K562 (cell line): Measurements from ENCODE around the gene DYRK1A. TPM values are rescaled to one million over a fixed set of nuclear protein-coding genes. Genes with fewer than 3 reads are reported as not detected.

Experiments used
- ATAC-seq: fragments of 200-7000 bp; cut with Tn5 transposase; 3 replicates; pipeline ENCODE4 v1.9.1; 2020; ENCODE audit warnings: moderate library complexity
- BruUV-seq: library from RNA; stranded (reverse); fragments of 400-500 nt; replicated peaks from 2 replicates; lab custom pipeline; 2021; lab: Mats Ljungman, UMichigan
- CTCF ChIA-PET: fragments of 300-600 bp; formaldehyde crosslinking; extraction: SDS; loops from one replicate; lab custom pipeline; 2021; ENCODE audit warnings: low intra/inter-chr PET ratio; lab: Yijun Ruan, JAX
- POLR2A ChIA-PET: fragments of 300-600, 350-650 bp; sonication (Branson Sonifier 250); formaldehyde crosslinking; extraction: SDS; loops from one replicate; lab custom pipeline; 2021; ENCODE audit warnings: antibody characterized with exemption, inconsistent platforms; lab: Yijun Ruan, JAX
- DNase-seq, 4 experiments: peaks; one replicate each; pipeline versions ENCODE4 v3.0.0 to v3.0.0-alpha.2; 2011 to 2018; ENCODE audit warnings: low spot score in 3 of 4, mixed read lengths in 3 of 4; ENCODE audit errors: extremely low read depth in 1 of 4
- FAIRE-seq: peaks from 2 replicates; lab custom pipeline; 2011; peaks lifted over from hg19 to GRCh38; lab: Jason Lieb, UNC
- H2AFZ ChIP-seq: 2 replicates; pipeline ENCODE4 v1.6.0; 2011; ENCODE audit warnings: low read depth, low read length, control low read depth, inconsistent platforms
- H3K27ac ChIP-seq: fragments of 200-600 bp; 3 replicates; pipeline ENCODE4 v1.8.0; 2011; ENCODE audit warnings: low read depth, mild to moderate bottlenecking, control low read depth, inconsistent platforms, low read length, moderate library complexity, mixed read lengths; ENCODE audit errors: extremely low read depth
- H3K27me3 ChIP-seq, 2 experiments: fragments of 300-600 bp in 1 of 2; 2 replicates in 1 of 2; 3 replicates in 1 of 2; pipeline versions ENCODE4 v1.6.0 to v1.8.0; 2011; ENCODE audit warnings: inconsistent platforms in 2 of 2, low read length in 2 of 2, mild to moderate bottlenecking in 1 of 2, mixed read lengths in 1 of 2, moderate library complexity in 1 of 2; ENCODE audit not compliant: control insufficient read depth in 2 of 2, insufficient read depth in 2 of 2
- H3K36me3 ChIP-seq: fragments of 300-600 bp; 3 replicates; pipeline ENCODE4 v1.8.0; 2011; ENCODE audit warnings: mild to moderate bottlenecking, low read length, inconsistent platforms; ENCODE audit not compliant: control insufficient read depth, insufficient read depth
- H3K4me1 ChIP-seq, 2 experiments: fragments of 200-600 bp in 1 of 2; replicated peaks in 1 of 2; 2 replicates in 1 of 2; 3 replicates in 1 of 2; pipeline versions ENCODE4 v1.5.1 to v1.8.0; 2011; ENCODE audit warnings: inconsistent platforms in 2 of 2, low read length in 2 of 2, mild to moderate bottlenecking in 1 of 2, mixed read lengths in 1 of 2, moderate library complexity in 1 of 2; ENCODE audit not compliant: control insufficient read depth in 2 of 2, insufficient read depth in 2 of 2
- H3K4me2 ChIP-seq: 2 replicates; pipeline ENCODE4 v1.6.1; 2011; ENCODE audit warnings: low read length, control low read depth, inconsistent platforms, mixed read lengths; ENCODE audit not compliant: insufficient read depth
- H3K4me3 ChIP-seq: fragments of 200-600 bp; sonication (generic), shearing (Covaris generic); 2 replicates; pipeline ENCODE4 v1.5.1; 2016; ENCODE audit warnings: control low read depth, inconsistent platforms
- H3K79me2 ChIP-seq: fragments of 200-600 bp; 3 replicates; pipeline ENCODE4 v1.8.0; 2011; ENCODE audit warnings: low read length, inconsistent platforms; ENCODE audit not compliant: control insufficient read depth, insufficient read depth
- H3K9ac ChIP-seq, 2 experiments: 2 replicates each; pipeline versions ENCODE4 v1.6.0 to v1.6.1; 2011; ENCODE audit warnings: low read depth in 2 of 2, low read length in 2 of 2, control low read depth in 1 of 2, inconsistent platforms in 1 of 2, mild to moderate bottlenecking in 1 of 2, mixed read lengths in 1 of 2; ENCODE audit not compliant: insufficient read depth in 1 of 2
- H3K9me1 ChIP-seq: one replicate; pipeline ENCODE4 v1.6.0; 2011; ENCODE audit warnings: inconsistent platforms, mild to moderate bottlenecking, low read length, moderate library complexity; ENCODE audit not compliant: control insufficient read depth, insufficient read depth
- H3K9me3 ChIP-seq: replicated peaks from 2 replicates; pipeline ENCODE4 v1.5.1; 2011; ENCODE audit warnings: low read depth, low read length, inconsistent platforms; ENCODE audit not compliant: control insufficient read depth, insufficient read depth
- H4K20me1 ChIP-seq: replicated peaks from 2 replicates; pipeline ENCODE4 v1.6.1; 2011; ENCODE audit warnings: low read length, inconsistent platforms, mixed read lengths; ENCODE audit not compliant: control insufficient read depth, insufficient read depth
- ASH1L ChIP-seq: fragments of 450-650 bp; IDR thresholded peaks from 2 replicates; pipeline ENCODE4 v1.6.1; 2018; ENCODE audit warnings: borderline replicate concordance, mild to moderate bottlenecking, low read depth; ENCODE audit not compliant: partially characterized antibody
- BACH1 ChIP-seq: fragments of 200-800 bp; sonication (Bioruptor generic); IDR thresholded peaks from 2 replicates; pipeline ENCODE4 v1.6.1; 2016; ENCODE audit warnings: missing genetic modification characterization, missing compliant biosample characterization
- C11orf30 ChIP-seq: fragments of 450-650 bp; IDR thresholded peaks from 2 replicates; pipeline ENCODE4 v1.6.1; 2016; ENCODE audit warnings: low read depth, mild to moderate bottlenecking
- CCNT2 ChIP-seq: IDR thresholded peaks from 2 replicates; pipeline ENCODE4 v1.6.1; 2011; ENCODE audit warnings: borderline replicate concordance, low read depth, mild to moderate bottlenecking, moderate library complexity, mixed read lengths, low read length; ENCODE audit not compliant: insufficient read length; ENCODE audit errors: extremely low read depth
- HNRNPH1 ChIP-seq: fragments of 200-400 bp; formaldehyde crosslinking; optimal IDR thresholded peaks from 2 replicates; pipeline ENCODE3; 2017; ENCODE audit warnings: low read depth, mild to moderate bottlenecking, low read length, moderate library complexity
- HNRNPLL ChIP-seq: fragments of 200-400 bp; formaldehyde crosslinking; IDR thresholded peaks from 2 replicates; pipeline ENCODE4 v1.6.1; 2017; ENCODE audit warnings: low read length, low read depth, mild to moderate bottlenecking; ENCODE audit not compliant: poor library complexity, severe bottlenecking
- MAFF ChIP-seq: IDR thresholded peaks from 2 replicates; pipeline ENCODE4 v1.6.1; 2012; ENCODE audit warnings: low read length, improper control_type of control experiment
- MAFK ChIP-seq: IDR thresholded peaks from 2 replicates; pipeline ENCODE4 v1.6.1; 2011; ENCODE audit warnings: low read length, improper control_type of control experiment
- MEIS2 ChIP-seq: fragments of 450-650 bp; IDR thresholded peaks from 2 replicates; pipeline ENCODE4 v1.6.1; 2014; ENCODE audit warnings: mild to moderate bottlenecking; ENCODE audit not compliant: partially characterized antibody
- NFE2 ChIP-seq: IDR thresholded peaks from 2 replicates; pipeline ENCODE4 v1.6.1; 2014; ENCODE audit warnings: antibody characterized with exemption, low read depth
- NFE2L1 ChIP-seq: fragments of 450-650 bp; IDR thresholded peaks from 2 replicates; pipeline ENCODE4 v1.6.1; 2016; ENCODE audit warnings: missing genetic modification characterization, low read depth, mild to moderate bottlenecking, missing compliant biosample characterization, moderate library complexity, borderline replicate concordance
- RAD21 ChIP-seq, 2 experiments: fragments of 250-450 bp in 1 of 2; fragments of 450-650 bp in 1 of 2; sonication (Bioruptor Pico) in 1 of 2; formaldehyde crosslinking in 1 of 2; IDR thresholded peaks in 1 of 2; conservative IDR thresholded peaks in 1 of 2; 2 replicates each; pipeline versions ENCODE4 v1.4.0 to v1.8.0; 2020 to 2022; ENCODE audit warnings: mild to moderate bottlenecking in 2 of 2, moderate library complexity in 1 of 2
- SMARCA4 ChIP-seq: fragments of 450-650 bp; IDR thresholded peaks from 2 replicates; pipeline ENCODE4 v1.6.1; 2016
- ZNF316 ChIP-seq: fragments of 450-650 bp; IDR thresholded peaks from 2 replicates; pipeline ENCODE4 v1.6.1; 2016
- WGBS: fragments of 100-300 bp; shearing (Covaris generic); methylation state at CpG from one replicate; pipeline ENCODE4 v1.1.6; 2016; ENCODE audit warnings: low coverage, mixed read lengths; ENCODE audit not compliant: insufficient coverage; ENCODE audit errors: missing lambda C conversion rate; 5-methylcytosine and 5-hydroxymethylcytosine counted together
- in situ Hi-C: fragments of 300-500 bp; cut with MboI; formaldehyde crosslinking; loops from 4 replicates; pipeline ENCODE4 v1.15.0; 2018; ENCODE audit warnings: inconsistent platforms, mixed read lengths
- intact Hi-C: fragments of 100-400 bp; cut with micrococcal nuclease; formaldehyde crosslinking; loops from 2 replicates; pipeline ENCODE4 v1.14.2; 2022
- polyA plus RNA-seq, 8 experiments: library from polyadenylated mRNA; depleted of rRNA in 4 of 8; stranded (reverse) in 5 of 8; unstranded in 3 of 8; fragments of >200 nt; fragmentation: Nextera tagmentation in 2 of 8; fragmentation: Illumina TruSeq in 1 of 8; extraction: Ambion mirVana in 2 of 8; extraction: Trizol in 1 of 8; gene quantifications; 2 replicates each; pipeline versions ENCODE4 v1.2.1 to v1.2.3, GENCODE V29; 2011 to 2014; ENCODE audit warnings: inconsistent platforms in 1 of 8, missing spikeins in 1 of 8
- total RNA-seq, 7 experiments: library from RNA; depleted of rRNA in 6 of 7; stranded (reverse); fragments of >200 nt in 6 of 7; fragmentation: Illumina TruSeq in 2 of 7; extraction: Trizol in 2 of 7; gene quantifications; 2 replicates each; pipeline versions ENCODE4 v1.2.1 to v1.2.3, GENCODE V29; 2011 to 2021; ENCODE audit warnings: low replicate concordance in 1 of 7
- TF ChIP-seq, protein P1 (sequence below), 2 experiments: fragments of 450-650 bp in 1 of 2; sonication (generic) in 1 of 2; formaldehyde crosslinking in 1 of 2; IDR thresholded peaks in 1 of 2; conservative IDR thresholded peaks in 1 of 2; 2 replicates each; pipeline versions ENCODE4 v1.6.1 to v1.8.1; 2016 to 2023; ENCODE audit warnings: mild to moderate bottlenecking in 2 of 2, moderate library complexity in 2 of 2, inconsistent platforms in 1 of 2, missing genetic modification reagents in 1 of 2
- TF ChIP-seq, protein P2 (sequence below): fragments of 450-650 bp; IDR thresholded peaks from 2 replicates; pipeline ENCODE4 v1.6.1; 2016

Gene DYRK1A
- total and polyA plus RNA-seq, 9 of the 15 experiments (the other 6 are each of a cell fraction or from before 2014, with no cell fraction given), result 3.7 to 64.8 (median 42.3) TPM

DNA sequence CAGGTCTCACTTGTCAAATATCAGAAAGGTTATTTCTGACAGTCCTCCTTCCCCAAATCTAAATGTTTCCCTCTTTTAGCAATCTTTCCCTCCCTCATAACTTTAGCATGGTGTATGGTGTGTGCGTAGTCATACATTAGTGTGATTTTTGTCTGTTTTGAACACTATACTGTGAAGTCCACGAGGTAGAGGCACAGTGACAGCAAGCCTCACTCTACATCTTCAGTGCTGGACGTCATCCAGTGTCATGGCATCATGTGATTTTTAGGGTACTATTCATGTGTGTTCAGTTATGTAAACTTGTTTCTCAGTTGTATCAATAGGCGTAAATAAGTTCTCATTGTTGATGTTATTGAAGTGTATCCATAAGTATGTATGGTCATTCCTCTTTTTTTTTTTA lies 39.1 kb downstream of the DYRK1A start (continued):
- TF ChIP-seq RAD21 (CRISPR knock-in tag; conservative IDR thresholded peaks at IDR 0.05 in 1 of 2, IDR thresholded peaks at IDR 0.05 in 1 of 2) (peak in 1 of 2 experiments; percentile 23; a peak in 1 of 4 replicates), HNRNPH1 (no peak)
- TF ChIP-seq, all 486 proteins: peak for 7

DNA sequence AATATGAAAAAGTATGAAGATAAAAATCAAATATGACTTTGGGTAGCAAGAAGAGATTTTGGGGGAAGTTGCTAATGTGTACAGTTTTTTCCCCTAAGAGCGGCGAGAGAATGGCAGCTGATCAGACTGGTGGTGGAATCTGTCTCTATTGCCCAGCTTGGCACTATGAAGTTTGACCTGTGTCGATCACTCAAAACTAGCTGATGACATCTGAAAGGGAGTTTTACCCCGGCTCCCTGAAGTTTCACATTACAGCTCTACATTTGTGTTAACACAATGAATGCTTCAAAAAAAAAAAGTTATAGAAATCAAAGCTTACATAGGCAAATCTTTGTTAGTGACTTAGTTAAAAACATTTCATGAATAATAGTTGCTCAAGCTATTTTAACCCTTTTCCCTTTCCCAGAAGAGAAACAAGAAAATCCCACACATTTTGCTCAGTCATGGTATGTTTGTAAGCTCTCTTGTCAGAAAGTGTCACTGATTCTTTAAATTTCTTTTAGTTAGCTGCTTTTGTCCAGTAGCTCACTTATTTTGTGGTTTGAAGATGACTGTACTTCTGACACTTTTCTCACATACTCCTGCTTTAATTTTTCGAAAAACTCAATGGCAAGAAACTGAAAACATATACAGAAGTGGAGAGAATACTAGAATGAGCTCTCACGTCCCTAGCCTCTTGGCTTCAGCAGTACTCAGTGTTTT lies 41.3 kb downstream of the DYRK1A start:
- no peaks in the 10 kb centered on the region for H3K27me3 ChIP-seq
- H3K79me2 ChIP-seq, result peaks cover 100% of the 10 kb centered on the region
- H3K36me3 ChIP-seq, result peaks cover 2% of the 10 kb centered on the region; the same call in 1 of the 3 replicates
- H3K9me1 ChIP-seq, result no peaks in the 10 kb centered on the region
- H3K4me3 ChIP-seq, result no peak overlapping the region
- DNase-seq (no peak), ATAC-seq (peak; percentile 52), FAIRE-seq (peak; percentile 65)
- POLR2A ChIA-PET, result interaction anchor here (0.6 to 5.0 kb wide), 10 partner anchors 10 to 776 kb away, joined by 3 to 40 read pairs (median 3); no protein-coding TSS in a partner anchor
- CTCF ChIA-PET, result no interaction called here
- peak overlapping the region in 1 of 2 experiments; percentile 68; a peak in 1 of 4 replicates for H3K9ac ChIP-seq
- H3K27ac ChIP-seq, result peak overlapping the region; percentile 53; the same call in 1 of the 3 replicates
- in situ Hi-C loops, result no loop called here
- no peaks in the 10 kb centered on the region for H3K9me3 ChIP-seq
- H3K4me1 ChIP-seq, result peaks cover 3 to 24% of the 10 kb centered on the region in 2 experiments
- peaks cover 53% of the 10 kb centered on the region for H4K20me1 ChIP-seq
- 43% methylated on average over 6 of the region's 6 CpGs for WGBS
- intact Hi-C loops, result loop anchor here (5.0 kb wide), 1 partner anchor 39 kb away; no protein-coding TSS in a partner anchor
- BruUV-seq, result no TSS peak
- H3K4me2 ChIP-seq, result no peak overlapping the region
- H2AFZ ChIP-seq, result no peak overlapping the region
- TF ChIP-seq SMARCA4 (peak; percentile 13; the same call in 1 of the 2 replicates), NFE2 (peak; percentile 77), C11orf30 (peak; percentile 69), NFE2L1 (peak; percentile 56; the same call in 1 of the 2 replicates), ZNF316 (peak; percentile 85), ASH1L (no peak), BACH1 (tag) (0 out of 2 replicates have a peak, but pooled peaks have one; percentile 18), MAFF (peak; percentile 49; the same call in 1 of the 2 replicates), MEIS2 (peak; percentile 44), HNRNPLL (no peak), CCNT2 (no peak), MAFK (peak; percentile 48; the same call in 1 of the 2 replicates)
- TF ChIP-seq, protein P1, sequence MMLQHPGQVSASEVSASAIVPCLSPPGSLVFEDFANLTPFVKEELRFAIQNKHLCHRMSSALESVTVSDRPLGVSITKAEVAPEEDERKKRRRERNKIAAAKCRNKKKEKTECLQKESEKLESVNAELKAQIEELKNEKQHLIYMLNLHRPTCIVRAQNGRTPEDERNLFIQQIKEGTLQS (IDR thresholded peaks at IDR 0.05), result 0 out of 2 replicates have a peak, but pooled peaks have one; percentile 10
- TF ChIP-seq, protein P1 (CRISPR knock-in tag; conservative IDR thresholded peaks at IDR 0.05), result no peak
- TF ChIP-seq, protein P2, sequence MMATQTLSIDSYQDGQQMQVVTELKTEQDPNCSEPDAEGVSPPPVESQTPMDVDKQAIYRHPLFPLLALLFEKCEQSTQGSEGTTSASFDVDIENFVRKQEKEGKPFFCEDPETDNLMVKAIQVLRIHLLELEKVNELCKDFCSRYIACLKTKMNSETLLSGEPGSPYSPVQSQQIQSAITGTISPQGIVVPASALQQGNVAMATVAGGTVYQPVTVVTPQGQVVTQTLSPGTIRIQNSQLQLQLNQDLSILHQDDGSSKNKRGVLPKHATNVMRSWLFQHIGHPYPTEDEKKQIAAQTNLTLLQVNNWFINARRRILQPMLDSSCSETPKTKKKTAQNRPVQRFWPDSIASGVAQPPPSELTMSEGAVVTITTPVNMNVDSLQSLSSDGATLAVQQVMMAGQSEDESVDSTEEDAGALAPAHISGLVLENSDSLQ, result peak; percentile 76
